H1 (cell line): Measurements from ENCODE around the gene ASPG. TPM values are rescaled to one million over a fixed set of nuclear protein-coding genes. Genes with fewer than 3 reads are reported as not detected.

ENCODE experiments used
- BRCA1 ChIP-seq: IDR thresholded peaks from 2 replicates; pipeline ENCODE4 v1.6.1; 2012; ENCODE audit warnings: low read depth, low read length, improper control_type of control experiment
- EZH2 ChIP-seq: fragments of 200-600 bp; sonication (generic); IDR thresholded peaks from 2 replicates; pipeline ENCODE4 v1.7.1; 2012; ENCODE audit warnings: low read depth, mild to moderate bottlenecking, moderate library complexity, low read length, inconsistent platforms; ENCODE audit not compliant: severe bottlenecking
- RNF2 ChIP-seq: fragments of 200-900, 300-1000 bp; sonication (generic); IDR thresholded peaks from 2 replicates; pipeline ENCODE4 v1.7.1; 2016; ENCODE audit warnings: borderline replicate concordance, low read depth, mild to moderate bottlenecking, antibody characterized with exemption, low read length; ENCODE audit not compliant: poor library complexity, severe bottlenecking; ENCODE audit errors: missing control alignments
- polyA plus RNA-seq, 7 experiments: library from polyadenylated mRNA; depleted of rRNA in 3 of 7; stranded (reverse) in 5 of 7; unstranded in 2 of 7; fragments of >200 nt in 5 of 7; fragments of 200-250 nt in 2 of 7; gene quantifications; 1 replicate in 5 of 7; 2 replicates in 1 of 7; 4 replicates in 1 of 7; pipeline versions ENCODE4 v1.2.1 to v1.2.3, GENCODE V29; 2011 to 2013; ENCODE audit warnings: missing spikeins in 2 of 7, mixed read lengths in 2 of 7
- total RNA-seq: library from RNA; stranded (reverse); fragmentation: NEBNext Ultra II Directional; extraction: Animal tissue kit (Norgen Biotek cat#: 25700); gene quantifications from 2 replicates; pipeline ENCODE4 v1.2.1, GENCODE V29; 2021

Gene ASPG
- total and polyA plus RNA-seq, 2 of the 8 experiments (the other 6 are each of a cell fraction or from before 2014, with no cell fraction given): 0.34 to 0.59 TPM

GRCh38 chr14:104081261-104081835 lies 4.2 kb upstream of the ASPG start (continued):
- no peak for TF ChIP-seq BRCA1
- no peak for TF ChIP-seq EZH2
- no peak for TF ChIP-seq RNF2
